RKO (cell line): ENCODE measurements around the gene CYP17A1.
"Not testable (repeated sequence)": the region's sequence is repeated elsewhere in the genome, so short reads cannot be mapped to it uniquely, and the experiment has no call there.

ENCODE experiments used
- DNase-seq: peaks from one replicate; pipeline ENCODE4 v3.0.0-alpha.2; 2016; ENCODE audit warnings: low spot score

CYP17A1 gene, protein sequence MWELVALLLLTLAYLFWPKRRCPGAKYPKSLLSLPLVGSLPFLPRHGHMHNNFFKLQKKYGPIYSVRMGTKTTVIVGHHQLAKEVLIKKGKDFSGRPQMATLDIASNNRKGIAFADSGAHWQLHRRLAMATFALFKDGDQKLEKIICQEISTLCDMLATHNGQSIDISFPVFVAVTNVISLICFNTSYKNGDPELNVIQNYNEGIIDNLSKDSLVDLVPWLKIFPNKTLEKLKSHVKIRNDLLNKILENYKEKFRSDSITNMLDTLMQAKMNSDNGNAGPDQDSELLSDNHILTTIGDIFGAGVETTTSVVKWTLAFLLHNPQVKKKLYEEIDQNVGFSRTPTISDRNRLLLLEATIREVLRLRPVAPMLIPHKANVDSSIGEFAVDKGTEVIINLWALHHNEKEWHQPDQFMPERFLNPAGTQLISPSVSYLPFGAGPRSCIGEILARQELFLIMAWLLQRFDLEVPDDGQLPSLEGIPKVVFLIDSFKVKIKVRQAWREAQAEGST

DNA sequence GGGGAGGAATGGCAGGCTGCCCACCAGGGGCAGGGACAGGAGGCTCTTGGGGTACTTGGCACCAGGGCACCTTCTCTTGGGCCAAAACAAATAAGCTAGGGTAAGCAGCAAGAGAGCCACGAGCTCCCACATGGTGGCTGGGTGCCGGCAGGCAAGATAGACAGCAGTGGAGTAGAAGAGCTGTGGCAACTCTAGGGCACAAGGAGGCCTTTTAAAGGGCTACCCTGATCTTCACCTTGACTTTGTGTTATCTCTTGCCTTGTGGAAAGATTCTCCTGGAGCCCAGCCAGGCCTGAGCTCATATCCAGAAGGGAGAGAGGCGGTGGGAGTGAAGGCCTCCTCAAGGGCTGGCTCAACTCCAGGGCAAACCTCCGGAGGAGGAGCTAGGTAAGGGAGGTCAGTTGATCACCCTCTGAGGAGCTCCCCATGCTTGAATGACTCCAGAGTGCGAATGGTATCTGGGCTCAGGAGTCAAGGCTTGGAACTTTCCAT, at the start of gene CYP17A1:
Gene CYP17A1, minus strand, starts transcription at position 184 of the 492 bp plus-strand sequence. Its CDS starts 52 bp downstream, at position 132.
- no peak for DNase-seq

DNA sequence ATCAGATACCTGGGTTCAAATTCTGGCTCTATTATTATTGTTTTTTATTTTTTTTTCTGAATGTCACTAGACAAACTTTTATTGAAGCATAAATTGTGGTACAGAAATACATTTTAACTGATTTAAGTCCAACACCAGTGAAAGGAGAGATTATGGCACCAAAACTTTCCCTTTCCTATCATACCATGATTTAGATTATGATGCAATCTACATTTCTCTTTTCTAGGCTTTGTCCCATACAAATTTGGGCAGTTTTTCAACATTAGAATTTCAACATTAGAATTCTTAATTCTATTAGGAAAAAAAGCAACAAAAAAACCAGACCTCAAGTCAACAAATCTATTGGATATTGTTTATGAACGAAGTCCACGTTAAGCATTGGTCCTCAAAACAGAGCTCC, 43.0 kb upstream of the CYP17A1 start:
- DNase-seq: no peak

DNA sequence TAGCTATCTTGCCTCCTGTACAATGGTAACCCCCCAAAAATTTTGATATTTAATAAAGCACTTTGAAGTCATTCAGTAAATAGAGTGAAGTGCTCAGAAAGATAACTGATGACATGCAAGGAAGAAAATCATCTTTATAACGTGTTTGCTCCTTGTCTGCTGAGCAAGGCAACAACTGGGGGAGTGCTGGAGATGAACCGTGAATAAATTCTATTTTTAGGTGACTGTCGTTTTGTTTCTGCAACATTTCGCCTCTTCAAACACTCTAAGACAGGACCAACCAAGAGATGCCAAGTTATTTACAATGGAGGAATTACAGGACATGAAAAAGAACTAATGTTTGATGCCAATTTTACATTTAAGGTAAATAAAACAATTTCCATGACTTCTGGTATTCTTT, 41.4 kb upstream of the CYP17A1 start:
- DNase-seq: no peak

DNA sequence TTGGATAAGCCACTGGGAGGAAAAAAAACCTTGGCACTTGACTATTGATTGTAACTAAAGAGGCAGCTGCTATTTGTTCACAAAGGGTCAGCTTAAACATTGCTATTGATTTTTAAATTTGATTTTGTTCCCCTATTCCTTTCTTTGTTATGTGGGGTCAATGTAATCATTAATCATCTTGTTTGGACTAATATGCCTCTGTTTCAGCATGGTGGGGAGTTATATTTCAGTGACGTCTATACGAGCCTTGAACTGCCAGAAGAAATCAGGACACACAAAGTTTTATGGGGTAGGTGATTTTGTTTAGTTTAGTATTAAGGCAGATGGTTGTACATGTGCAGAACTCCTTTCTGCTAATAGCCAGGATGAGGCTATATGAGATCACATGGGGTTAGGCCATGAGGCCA, 39.5 kb upstream of the CYP17A1 start:
- DNase-seq: no peak

DNA sequence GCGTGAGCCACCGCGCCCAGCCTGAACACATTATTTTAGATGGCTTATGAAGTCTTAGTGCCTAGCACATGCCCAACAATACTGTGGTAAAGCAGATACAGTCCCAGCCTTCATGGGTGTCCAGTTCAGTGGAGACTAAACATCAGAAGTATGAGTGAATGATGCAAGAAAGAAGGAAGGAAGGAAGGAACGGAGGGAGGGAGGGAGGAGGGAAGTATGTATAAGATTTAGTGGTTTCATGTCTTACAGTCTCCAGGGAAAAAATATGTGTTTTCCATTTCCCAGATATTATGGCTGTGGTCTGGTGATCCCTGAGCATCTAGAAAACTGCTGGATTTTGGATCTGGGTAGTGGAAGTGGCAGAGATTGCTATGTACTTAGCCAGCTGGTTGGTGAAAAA, 35.0 kb upstream of the CYP17A1 start:
- DNase-seq: no peak

DNA sequence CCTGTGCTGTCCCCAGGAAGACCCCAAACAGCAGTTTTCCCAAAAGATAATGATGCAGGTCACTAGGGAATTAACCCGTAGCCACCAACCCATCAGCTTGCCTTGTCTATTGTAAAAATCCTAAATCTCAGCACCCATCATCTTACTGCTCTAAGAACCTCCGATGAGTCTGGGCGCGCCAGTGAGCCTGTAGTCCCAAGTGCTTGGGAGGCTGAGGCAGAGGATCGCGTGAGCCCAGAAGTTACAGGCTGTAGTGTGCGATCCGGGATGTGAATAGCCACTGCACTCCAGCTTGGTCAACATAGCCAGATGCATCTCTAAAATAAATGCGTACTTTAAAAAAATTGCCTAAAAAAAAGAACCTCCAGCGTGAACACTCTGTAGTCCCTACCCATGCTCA, 33.0 kb upstream of the CYP17A1 start:
- DNase-seq: no peak

DNA sequence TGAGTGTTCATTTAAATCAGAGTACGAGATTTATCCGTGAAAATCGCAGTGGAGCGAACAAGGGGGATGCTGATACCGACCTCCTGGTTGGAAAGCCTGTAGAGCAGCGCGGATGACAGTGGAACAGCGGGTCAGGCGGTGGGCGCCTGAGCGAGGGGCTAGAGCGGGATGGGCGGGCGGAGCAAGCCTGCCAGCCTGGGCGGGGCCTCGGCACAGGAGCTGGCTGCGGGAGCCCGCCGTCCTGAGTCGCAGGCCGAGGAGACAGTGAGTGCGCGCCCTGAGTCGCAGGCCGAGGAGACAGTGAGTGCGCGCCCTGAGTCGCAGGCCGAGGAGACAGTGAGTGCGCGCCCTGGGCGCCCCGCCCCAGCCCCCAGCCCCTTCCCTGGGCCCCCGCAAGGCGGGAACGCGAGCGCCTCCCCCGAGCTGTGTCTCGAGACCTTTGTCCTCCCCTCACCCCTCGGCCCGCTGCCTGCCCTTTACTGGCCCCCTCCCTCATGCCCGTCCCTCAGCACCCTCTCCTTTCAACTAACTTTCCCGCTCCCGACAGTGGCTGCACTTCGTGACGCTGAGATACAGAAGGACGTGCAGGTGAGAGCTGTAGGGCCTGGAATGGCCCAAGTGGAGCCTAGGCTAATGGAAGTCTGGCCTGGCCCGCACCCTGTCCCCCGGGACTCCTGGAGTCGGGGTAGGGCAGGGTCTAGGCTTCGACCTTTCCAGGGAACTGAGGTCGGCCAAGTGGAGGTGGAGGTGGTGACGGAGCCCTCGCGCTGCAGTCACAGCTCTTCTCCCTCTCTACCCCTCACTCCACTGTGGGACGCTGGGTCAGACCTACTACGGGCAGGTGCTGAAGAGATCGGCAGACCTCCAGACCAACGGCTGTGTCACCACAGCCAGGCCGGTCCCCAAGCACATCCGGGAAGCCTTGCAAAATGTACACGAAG, 32.3 kb upstream of the CYP17A1 start, which contains the start of gene AS3MT:
Gene AS3MT, plus strand, starts transcription at position 213 of the 941 bp plus-strand sequence. Its CDS starts 123 bp downstream, at position 336.
- no peak for DNase-seq

DNA sequence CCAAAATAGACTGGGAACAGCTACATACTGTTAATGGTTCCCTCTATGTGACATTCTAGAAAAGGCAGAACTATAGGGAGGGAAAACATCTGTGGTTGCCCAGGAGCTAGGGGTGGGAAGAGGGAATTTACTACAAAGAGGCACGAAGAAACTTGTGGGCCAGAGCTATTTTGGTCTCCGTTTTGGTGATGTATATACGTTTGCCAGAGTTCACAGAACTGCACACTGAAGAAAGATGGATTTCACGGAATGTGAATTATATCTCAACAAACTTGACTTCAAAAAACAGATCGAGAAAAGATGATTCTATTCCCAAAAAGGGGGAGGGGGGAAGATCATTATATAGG, 31.7 kb upstream of the CYP17A1 start:
- DNase-seq: no peak

DNA sequence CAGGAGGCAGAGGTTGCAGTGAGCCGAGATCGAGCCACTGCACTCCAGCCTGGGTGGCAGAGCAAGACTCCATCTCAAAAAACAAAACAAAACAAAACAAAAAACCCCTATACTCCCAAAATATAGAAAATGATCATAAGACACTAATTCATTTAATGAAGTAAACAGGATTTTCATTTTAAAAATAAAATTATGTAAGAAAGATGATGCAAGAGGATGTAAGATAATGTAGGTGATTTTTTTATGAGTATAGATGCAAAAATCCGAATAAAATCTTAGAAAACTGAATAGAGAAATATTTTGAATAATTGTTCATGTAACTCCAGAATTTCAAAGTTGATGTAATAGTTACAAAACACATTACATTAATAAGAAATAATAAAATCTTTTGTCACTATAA, 28.4 kb upstream of the CYP17A1 start:
- no peak for DNase-seq

DNA sequence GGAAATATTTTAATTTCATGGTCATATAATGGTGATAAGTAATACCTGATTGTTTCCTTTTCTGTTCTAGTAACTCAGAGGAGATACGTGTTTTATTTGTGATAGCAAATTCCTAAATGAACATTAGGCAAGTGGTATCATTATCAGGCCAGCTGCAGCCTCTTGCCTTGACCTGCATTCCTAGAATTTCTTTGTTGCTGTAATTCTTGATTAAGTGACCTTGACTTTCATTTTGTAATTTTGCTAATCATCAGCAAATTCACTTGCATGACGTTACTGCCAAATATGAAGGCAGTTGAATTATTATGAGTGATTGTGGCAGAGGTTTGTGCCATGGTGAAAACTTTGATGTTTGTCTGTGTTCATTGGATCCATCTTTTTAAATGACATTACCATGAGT, 26.4 kb upstream of the CYP17A1 start:
- DNase-seq: no peak

DNA sequence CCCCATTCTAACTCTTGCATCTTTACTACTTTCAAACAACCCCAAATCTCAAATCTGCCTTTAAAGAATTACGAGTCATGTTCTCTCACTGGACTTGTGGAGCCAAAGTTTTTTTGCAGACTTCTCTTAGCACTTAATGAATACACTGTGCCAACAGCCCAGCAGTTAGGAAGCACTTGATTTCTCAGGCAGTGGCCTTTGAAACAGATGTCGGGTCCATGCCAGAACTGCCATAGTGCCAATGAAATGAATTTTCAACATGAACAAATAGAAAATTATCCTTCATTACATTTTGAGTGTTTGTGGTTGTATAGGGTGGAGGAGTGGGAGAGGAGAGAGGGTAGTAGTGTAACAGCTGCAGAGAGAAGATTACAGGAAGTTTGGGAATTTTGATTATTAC, 22.7 kb upstream of the CYP17A1 start:
- no peak for DNase-seq

DNA sequence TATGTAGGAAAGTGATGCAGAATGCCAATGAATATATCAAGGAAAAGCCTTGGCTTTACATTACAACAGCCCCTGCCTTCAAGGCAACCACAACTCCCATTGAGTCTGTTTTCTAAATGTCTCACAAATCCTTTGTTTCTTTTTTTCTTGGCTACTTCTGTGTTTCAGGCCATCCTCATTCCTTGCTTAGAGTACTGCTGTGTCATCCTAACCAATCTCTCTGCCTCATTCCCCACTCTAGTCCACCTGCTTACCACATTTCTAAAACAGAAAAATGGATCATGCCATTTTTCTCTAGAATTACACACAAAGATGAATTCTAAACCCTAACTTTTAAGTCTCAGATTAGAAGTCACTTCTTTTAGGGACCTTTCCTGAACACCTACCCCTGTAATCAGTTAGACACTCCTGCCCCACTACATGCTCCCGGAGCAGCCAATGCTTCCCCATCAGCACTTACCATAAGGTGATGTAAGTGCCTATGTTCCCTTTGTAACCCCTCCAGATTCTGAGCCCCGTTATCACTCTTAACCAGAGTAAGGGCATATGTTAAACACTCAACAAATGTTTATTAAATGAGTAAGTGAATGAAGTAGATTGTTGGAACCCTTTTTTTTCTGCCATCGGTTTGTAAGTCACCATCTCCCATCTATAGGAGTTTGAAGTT, 19.7 kb upstream of the CYP17A1 start:
- DNase-seq: no peak

DNA sequence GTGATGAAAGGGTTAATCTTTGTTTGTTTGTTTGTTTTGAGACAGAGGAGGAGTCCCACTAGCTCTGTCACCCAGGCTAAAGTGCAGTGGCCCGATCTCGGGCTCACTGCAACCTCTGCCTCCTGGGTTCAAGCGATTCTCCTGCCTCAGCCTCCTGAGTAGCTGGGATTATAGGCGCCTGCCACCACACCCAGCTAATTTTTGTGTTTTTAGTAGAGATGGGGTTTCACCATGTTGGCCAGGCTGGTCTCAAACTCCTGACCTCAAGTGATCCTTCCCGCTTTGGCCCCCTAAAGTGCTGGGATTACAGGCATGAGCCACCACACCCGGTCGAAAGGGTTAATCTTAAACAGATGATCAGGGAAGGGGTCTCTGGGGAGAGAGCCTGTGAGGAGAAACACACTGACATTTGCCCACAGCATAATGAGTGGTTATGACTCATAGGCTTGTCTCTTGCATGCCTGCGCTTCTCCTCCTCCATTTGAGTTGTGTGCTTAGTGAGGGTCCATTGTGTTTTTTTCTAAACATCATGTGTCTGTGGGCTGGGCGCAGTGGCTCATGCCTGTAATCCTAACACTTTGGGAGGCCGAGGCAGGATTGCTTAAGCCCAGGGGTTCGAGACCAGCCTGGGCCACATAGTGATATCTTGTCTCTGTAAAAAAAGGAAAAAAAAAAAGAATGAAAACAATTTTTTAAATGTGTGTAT, 18.7 kb upstream of the CYP17A1 start:
- DNase-seq: peak; percentile 25

DNA sequence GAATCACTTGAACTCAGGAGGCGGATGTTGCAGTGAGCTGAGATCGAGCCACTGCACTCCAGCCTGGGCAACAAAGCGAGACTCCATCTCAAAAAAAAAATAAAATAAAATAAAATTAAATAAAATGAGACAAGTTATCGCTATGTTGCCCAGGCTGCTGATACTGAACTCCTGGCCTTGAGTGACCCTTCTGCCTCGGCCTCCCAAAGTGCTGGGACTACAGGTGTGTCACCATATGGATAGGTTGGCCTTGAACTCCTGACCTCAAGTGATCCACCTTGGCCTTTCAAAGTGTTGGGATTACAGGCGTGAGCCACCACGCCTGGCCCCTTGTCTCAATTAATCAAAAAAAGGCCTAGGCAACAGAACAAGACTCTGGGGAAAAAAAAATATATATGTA, 16.0 kb upstream of the CYP17A1 start:
- not testable (repeated sequence) for DNase-seq

DNA sequence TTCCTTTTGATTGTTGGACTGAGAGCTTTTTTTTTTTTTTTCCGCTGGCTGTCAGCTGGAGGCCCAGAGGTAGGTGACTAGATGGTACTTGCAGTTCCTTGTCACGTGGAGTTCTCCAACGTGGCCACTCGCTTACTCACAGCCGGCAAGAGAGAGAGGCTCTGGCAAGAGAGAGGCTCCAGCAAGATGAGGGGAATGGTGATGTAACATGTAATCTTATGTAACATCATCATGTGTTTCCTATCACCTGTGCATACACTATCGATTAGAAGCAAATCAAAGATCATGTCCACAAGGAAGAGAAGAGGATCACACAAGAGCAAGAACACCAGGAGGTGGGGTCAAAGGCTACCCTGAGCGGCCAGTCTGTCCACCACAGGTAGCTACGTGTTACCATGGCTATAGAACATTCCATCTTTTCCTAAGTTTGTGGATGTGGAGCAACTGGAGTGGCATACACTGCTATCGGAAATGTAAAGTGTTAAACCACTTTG, 12.9 kb upstream of the CYP17A1 start:
- no peak for DNase-seq

DNA sequence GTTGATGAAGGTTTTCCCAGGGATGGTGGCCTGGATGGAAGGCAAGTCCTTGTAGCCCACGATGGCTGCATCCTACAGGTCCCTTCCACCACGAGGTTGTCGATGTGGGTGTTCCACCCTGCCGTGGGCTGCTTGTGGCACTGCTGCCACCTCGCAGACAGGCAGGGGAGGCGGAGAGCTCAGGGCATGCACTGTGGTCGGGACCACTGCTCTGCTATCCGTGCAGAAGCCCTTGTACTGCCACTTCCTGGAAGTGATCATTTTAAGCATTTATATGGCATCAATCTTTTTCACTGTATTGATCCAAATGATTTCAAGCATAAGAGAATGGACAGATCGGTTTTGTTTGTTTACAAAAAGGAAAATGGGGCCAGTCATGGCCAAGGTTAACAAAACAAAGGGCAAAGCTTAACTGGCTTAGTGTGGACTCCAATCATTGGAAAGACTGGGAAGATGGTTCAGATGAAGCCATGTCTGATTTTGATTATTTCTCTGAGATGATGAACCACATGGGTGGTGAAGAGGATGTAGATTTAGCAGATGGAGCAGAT, 8.2 kb upstream of the CYP17A1 start:
- DNase-seq: no peak

DNA sequence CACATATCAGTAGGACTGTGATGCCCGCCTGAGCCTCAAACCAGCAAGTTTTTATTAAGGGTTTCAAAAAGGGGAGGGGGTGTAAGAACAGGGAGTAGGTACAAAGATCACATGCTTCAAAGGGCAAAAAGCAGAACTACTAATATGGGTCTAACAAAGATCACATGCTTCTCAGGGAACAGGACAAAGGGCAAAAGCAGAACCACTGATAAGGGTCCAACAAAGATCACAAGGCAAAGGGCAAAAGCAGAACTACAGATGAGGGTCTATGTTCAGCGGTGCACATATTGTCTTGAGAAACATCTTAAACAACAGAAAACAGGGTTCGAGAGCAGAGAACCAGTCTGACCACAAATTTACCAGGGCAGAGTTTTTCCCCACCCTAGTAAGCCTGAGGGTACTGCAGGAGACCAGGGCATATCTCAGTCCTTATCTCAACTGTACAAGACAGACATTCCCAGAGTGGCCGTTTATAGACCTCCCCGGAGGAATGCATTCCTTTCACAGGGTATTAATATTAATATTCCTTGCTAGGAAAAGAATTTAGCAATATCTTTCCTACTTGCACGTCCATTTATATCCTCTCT, 7.1 kb upstream of the CYP17A1 start:
- DNase-seq: not testable (repeated sequence)

DNA sequence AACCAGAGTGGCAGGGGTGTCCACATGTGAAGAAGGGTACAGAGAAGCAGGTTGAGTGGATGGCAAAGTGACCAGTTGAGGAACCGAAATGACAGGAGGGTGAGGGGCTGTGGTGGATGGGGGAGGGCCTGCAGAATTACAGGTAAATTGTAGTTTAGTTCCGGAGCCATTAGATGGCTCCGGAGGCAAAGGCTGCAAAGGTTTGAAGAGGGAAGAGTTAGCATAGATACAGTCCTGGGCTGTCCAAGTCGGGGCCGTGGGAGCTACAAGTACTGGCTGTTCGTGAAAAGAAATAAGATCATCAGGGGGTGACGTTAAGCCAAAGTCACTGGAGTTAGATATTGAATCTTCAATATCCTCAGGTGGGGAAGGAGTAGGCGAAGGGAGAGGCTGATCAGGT, 5.9 kb upstream of the CYP17A1 start:
- DNase-seq: not testable (repeated sequence)

DNA sequence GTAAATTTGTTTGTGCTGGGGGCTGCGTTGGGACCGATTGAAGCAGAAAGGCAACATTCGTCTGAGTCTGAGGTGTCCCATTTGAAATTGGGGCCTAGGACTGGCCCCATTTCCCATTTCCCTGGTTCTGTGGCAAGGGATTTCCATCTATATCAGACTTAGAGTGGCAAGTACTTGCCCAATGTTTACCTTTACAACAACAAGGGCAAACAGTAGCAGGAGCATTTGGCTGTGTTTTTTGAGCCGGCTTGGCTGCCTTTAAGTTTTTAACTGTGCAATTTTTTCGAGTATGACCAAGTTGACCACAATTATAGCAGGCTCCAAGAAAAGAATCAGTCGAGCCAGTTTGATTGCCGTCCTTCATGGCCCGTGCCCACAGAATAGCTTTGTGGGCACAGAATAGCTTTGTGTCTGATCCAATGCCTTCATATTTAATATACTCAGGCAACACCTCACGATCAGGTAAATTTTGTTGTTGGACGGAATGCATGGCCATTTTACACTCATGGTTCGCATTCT, 4.7 kb upstream of the CYP17A1 start:
- no peak for DNase-seq

DNA sequence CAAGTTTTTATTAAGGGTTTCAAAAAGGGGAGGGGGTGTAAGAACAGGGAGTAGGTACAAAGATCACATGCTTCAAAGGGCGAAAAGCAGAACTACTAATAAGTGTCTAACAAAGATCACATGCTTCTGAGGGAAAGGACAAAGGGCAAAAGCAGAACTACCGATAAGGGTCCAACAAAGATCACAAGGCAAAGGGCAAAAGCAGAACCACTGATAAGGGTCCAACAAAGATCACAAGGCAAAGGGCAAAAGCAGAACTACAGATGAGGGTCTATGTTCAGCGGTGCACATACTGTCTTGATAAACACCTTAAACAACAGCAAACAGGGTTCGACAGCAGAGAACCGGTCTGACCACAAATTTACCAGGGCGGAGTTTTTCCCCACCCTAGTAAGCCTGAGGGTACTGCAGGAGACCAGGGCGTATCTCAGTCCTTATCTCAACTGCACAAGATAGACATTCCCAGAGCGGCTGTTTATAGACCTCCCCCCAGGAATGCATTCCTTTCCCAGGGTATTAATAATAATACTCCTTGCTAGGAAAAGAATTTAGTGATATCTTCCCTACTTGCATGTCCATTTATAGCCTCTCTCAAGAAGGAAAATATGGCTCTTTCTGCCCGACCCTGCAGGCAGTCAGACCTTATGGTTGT, 1.2 kb upstream of the CYP17A1 start:
- not testable (repeated sequence) for DNase-seq
